AG09319 (cell line): ENCODE measurements around the gene RFFL.
"Not testable (repeated sequence)": the region's sequence is repeated elsewhere in the genome, so short reads cannot be mapped to it uniquely, and the experiment has no call there.

Experiments used
- DNase-seq: peaks from one replicate; pipeline ENCODE4 v3.0.0-alpha.2; 2010; ENCODE audit warnings: low read depth; ENCODE audit errors: extremely low read depth
- TF ChIP-seq, protein P1 (sequence below): IDR thresholded peaks from 2 replicates; pipeline ENCODE4 v1.5.1; 2011; ENCODE audit warnings: low read depth, mild to moderate bottlenecking, inconsistent platforms, low read length, moderate library complexity

The RFFL gene

DNA sequence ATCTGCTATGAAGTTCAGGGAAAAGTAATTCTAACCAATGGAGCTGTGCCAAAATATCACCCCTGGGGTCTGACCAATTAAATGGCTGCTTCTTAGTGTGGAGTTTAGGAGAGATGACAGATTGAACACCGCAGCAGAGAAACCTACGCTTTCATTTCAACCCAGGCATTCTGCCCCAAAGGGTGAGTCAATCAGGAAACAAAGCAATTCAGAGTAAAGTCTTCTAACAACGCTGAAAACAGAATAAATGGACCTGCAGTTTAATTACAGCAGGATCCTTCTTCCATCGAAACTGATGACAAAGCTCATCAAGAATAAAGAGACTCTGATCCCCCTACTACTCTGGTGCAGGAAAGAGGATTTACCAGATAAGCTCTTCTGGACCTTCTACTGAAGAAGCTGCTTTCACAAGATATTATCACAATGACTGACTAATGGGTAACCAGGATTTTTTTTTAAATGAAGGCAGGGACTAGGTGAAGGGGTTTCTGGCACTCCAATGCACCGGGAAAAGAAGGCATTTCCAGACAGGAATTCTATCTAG lies 16.7 kb downstream of the RFFL start:
- TF ChIP-seq, protein P1, sequence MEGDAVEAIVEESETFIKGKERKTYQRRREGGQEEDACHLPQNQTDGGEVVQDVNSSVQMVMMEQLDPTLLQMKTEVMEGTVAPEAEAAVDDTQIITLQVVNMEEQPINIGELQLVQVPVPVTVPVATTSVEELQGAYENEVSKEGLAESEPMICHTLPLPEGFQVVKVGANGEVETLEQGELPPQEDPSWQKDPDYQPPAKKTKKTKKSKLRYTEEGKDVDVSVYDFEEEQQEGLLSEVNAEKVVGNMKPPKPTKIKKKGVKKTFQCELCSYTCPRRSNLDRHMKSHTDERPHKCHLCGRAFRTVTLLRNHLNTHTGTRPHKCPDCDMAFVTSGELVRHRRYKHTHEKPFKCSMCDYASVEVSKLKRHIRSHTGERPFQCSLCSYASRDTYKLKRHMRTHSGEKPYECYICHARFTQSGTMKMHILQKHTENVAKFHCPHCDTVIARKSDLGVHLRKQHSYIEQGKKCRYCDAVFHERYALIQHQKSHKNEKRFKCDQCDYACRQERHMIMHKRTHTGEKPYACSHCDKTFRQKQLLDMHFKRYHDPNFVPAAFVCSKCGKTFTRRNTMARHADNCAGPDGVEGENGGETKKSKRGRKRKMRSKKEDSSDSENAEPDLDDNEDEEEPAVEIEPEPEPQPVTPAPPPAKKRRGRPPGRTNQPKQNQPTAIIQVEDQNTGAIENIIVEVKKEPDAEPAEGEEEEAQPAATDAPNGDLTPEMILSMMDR = no peak
- no peak for DNase-seq

DNA sequence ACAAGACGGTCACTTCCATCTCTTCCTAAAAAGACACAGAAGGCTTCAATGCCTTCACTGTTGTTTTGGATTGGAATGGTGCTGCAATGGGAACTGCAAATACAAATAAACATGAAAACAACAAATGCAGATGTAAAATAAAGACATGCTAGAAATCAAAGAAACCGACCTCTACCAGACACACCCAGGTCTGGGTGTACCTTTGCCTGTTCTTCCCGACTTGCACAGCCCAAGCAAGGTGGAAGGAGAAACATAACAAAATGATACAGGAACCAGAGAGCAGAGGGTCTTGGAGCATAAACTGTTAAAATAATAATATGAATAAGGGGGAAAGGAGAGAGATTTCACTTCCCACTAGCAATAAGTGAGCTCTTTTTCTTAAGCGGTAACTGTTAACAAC lies 17.3 kb downstream of the RFFL start:
- TF ChIP-seq, protein P1 = no peak
- DNase-seq = no peak

DNA sequence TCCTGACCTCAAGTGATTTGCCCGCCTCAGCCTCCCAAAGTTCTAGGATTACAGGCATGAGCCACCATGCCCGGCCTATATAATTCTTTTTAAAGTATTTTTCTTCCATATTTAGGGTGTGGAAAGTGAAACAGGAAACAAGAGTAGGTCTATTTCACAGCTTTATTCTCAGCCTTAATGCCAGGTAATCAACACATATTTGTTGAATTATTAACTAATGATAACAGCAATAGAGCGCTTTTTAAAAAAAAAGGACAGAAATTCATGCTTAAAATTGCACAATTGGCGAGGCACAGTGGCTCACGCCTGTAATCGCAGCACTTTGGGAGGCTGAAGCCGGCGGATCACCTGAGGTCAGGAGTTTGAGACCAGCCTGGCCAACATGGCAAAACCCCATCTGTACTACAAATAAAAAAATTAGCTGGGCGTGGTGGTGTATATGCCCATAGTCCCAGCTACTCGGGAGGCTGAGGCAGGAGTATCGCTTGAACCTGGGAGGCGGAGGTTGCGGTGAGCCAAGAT lies 18.0 kb downstream of the RFFL start:
- DNase-seq = not testable (repeated sequence)

DNA sequence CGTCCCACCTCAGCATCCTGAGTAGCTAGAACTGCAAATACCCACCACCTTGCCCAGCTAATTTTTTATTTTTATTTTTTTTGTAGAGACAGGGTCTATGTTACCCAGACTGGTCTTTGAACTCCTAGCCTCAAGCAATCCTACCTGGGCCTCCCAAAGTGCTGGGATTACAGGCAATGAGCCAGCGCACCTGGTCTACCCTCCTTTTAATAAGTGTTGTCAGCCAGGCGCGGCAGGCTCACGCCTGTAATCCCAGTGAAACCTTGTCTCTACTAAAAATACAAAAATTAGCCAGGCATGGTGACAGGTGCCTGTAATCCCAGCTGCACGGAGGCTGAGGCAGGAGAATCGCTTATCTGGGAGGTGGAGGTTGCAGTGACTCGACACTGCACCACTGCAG lies 19.3 kb downstream of the RFFL start:
- DNase-seq = no peak
- TF ChIP-seq, protein P1 = no peak

DNA sequence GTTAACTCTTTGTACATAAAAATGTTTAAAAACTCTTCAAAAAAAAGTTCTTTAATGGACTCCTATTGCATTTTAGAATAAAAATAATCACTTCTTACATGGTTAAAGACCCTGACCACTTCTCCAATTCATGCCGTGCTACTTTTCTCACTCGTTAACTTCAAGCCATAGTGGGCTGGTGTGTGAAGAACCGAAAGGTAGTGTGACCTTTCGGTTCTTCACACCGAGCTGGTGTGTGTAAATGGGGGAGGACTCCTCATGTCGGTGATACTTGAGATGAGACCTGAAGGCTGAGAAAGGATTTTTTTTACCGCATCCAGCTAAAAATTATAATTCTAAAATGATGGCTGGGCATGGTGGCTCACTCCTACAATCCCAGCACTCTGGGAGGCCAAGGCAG lies 22.1 kb downstream of the RFFL start:
- no peak for DNase-seq
- TF ChIP-seq, protein P1 = no peak

DNA sequence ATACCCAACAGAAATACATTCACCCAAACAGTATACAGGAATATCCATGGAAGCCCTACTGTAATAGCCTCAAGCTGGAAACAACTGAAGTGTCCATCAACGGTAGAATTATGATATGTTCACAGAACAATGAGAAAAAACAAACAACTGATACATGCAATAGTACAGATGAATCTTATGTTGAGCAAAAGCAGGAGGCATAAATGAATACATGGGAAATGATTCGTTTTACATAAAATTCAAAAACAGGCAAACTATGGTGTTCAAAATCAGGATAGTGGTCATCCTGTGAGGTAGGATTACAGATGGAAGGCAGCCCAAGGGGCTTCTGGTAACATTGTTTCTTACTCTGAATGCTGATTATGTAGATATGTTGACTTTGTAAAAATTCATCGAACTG lies 25.1 kb downstream of the RFFL start:
- TF ChIP-seq, protein P1 = no peak
- no peak for DNase-seq

DNA sequence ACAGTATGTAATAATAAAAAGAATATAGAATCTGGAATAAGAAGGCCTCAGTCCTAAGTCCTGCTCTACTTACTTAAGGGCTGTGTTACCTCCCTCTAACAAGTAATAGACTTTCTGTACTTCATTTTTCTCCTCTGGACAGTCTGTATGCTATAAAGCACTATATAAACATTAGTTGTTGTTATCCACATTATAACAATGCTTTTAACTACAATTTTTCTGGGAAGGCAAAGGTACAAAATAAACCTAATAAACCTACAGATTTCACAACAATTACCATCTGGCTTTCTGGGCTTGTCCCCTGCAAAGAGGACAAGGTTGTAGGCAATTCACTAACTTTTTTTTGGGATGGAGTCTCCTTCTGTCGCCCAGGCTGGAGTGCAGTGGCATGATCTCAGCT lies 32.7 kb downstream of the RFFL start:
- no peak for DNase-seq
- TF ChIP-seq, protein P1 = no peak
